SK-N-SH (cell line): Measurements from ENCODE around the gene MRPS2. TPM values are rescaled to one million over a fixed set of nuclear protein-coding genes. Genes with fewer than 3 reads are reported as not detected.

Experiments
- CTCF ChIA-PET: fragments of 300-600, 350-600 bp; formaldehyde crosslinking; extraction: SDS; loops from one replicate; lab custom pipeline; 2021; lab: Yijun Ruan, JAX
- POLR2A ChIA-PET: fragments of 350-600 bp; sonication (Branson Sonifier 250); formaldehyde crosslinking; extraction: SDS; loops from one replicate; lab custom pipeline; 2020; ENCODE audit warnings: antibody characterized with exemption, inconsistent platforms; lab: Yijun Ruan, JAX
- DNase-seq: peaks from one replicate; pipeline ENCODE4 v3.0.0; 2012
- H2AFZ ChIP-seq: fragments of 200-600 bp; sonication (generic); 2 replicates; pipeline ENCODE4 v1.8.1; 2016; ENCODE audit warnings: antibody characterized with exemption, mild to moderate bottlenecking, low read depth
- H3F3A ChIP-seq: fragments of 200-600 bp; sonication (generic); replicated peaks from 2 replicates; pipeline ENCODE3; 2016; ENCODE audit warnings: antibody characterized with exemption, mild to moderate bottlenecking; ENCODE audit not compliant: insufficient read depth
- H3K27ac ChIP-seq, 2 experiments: fragments of 200-500 bp in 1 of 2; fragments of 200-600 bp in 1 of 2; sonication (Bioruptor generic) in 1 of 2; sonication (generic), shearing (Covaris generic) in 1 of 2; 2 replicates each; pipeline versions ENCODE4 v1.5.1 to v1.6.1; 2014 to 2016; ENCODE audit warnings: low read depth in 2 of 2, inconsistent platforms in 1 of 2, low read length in 1 of 2, mild to moderate bottlenecking in 1 of 2, mixed read lengths in 1 of 2
- H3K27me3 ChIP-seq: fragments of 200-600 bp; sonication (generic), shearing (Covaris generic); 2 replicates; pipeline ENCODE4 v1.6.1; 2016; ENCODE audit warnings: mixed run types; ENCODE audit not compliant: insufficient read depth
- H3K36me3 ChIP-seq, 2 experiments: fragments of 200-500 bp in 1 of 2; fragments of 200-600 bp in 1 of 2; sonication (Bioruptor generic) in 1 of 2; sonication (generic) in 1 of 2; replicated peaks in 1 of 2; 2 replicates each; pipeline versions ENCODE3 to v1.5.1; 2014 to 2016; ENCODE audit warnings: low read length in 1 of 2, mild to moderate bottlenecking in 1 of 2; ENCODE audit not compliant: insufficient read depth in 2 of 2, control insufficient read depth in 1 of 2
- H3K4me1 ChIP-seq, 2 experiments: fragments of 200-500 bp in 1 of 2; fragments of 200-600 bp in 1 of 2; sonication (Bioruptor generic) in 1 of 2; sonication (generic), shearing (Covaris generic) in 1 of 2; 2 replicates each; pipeline versions ENCODE4 v1.5.1 to v1.6.1; 2014 to 2016; ENCODE audit warnings: low read depth in 1 of 2, low read length in 1 of 2, mixed run types in 1 of 2; ENCODE audit not compliant: insufficient read depth in 2 of 2, control insufficient read depth in 1 of 2
- H3K4me2 ChIP-seq: fragments of 200-600 bp; sonication (generic), shearing (Covaris generic); 2 replicates; pipeline ENCODE4 v1.6.1; 2017; ENCODE audit warnings: mixed run types
- H3K4me3 ChIP-seq, 2 experiments: fragments of 200-500 bp in 1 of 2; fragments of 200-600 bp in 1 of 2; sonication (Bioruptor generic) in 1 of 2; sonication (generic), shearing (Covaris generic) in 1 of 2; 2 replicates each; pipeline versions ENCODE4 v1.5.1 to v1.8.1; 2014 to 2016; ENCODE audit warnings: low read depth in 2 of 2, inconsistent platforms in 1 of 2, low read length in 1 of 2, mild to moderate bottlenecking in 1 of 2, mixed read lengths in 1 of 2, moderate library complexity in 1 of 2
- H3K79me2 ChIP-seq: fragments of 200-600 bp; sonication (generic); 2 replicates; pipeline ENCODE4 v1.8.1; 2017; ENCODE audit warnings: mild to moderate bottlenecking; ENCODE audit not compliant: insufficient read depth
- H3K9ac ChIP-seq: fragments of 200-600 bp; sonication (generic); 2 replicates; pipeline ENCODE4 v1.6.1; 2017; ENCODE audit warnings: mixed run types
- H3K9me2 ChIP-seq: fragments of 200-600 bp; sonication (generic); 2 replicates; pipeline ENCODE4 v1.6.1; 2017; ENCODE audit warnings: mixed run types
- H3K9me3 ChIP-seq: fragments of 200-600 bp; sonication (generic); 2 replicates; pipeline ENCODE4 v1.6.1; 2017; ENCODE audit warnings: mixed run types, mild to moderate bottlenecking, moderate library complexity
- H4K20me1 ChIP-seq: fragments of 200-600 bp; sonication (generic); 2 replicates; pipeline ENCODE4 v1.6.1; 2017; ENCODE audit warnings: mild to moderate bottlenecking, mixed run types; ENCODE audit not compliant: insufficient read depth
- EP300 ChIP-seq, 2 experiments: IDR thresholded peaks; 2 replicates each; pipeline versions ENCODE4 v1.4.0 to v1.6.1; 2012; ENCODE audit warnings: borderline replicate concordance in 1 of 2, low read depth in 1 of 2, low read length in 1 of 2
- FOXM1 ChIP-seq: IDR thresholded peaks from 2 replicates; pipeline ENCODE4 v1.4.0; 2012; ENCODE audit warnings: low read depth, mild to moderate bottlenecking
- GATA2 ChIP-seq: sonication (generic); formaldehyde crosslinking; IDR thresholded peaks from 2 replicates; pipeline ENCODE4 v1.5.0; 2020; ENCODE audit warnings: mild to moderate bottlenecking, missing genetic modification reagents
- IRF3 ChIP-seq: fragments of 150-350 bp; IDR thresholded peaks from 2 replicates; pipeline ENCODE4 v1.6.1; 2016; ENCODE audit warnings: mild to moderate bottlenecking, low read depth, low read length
- MAX ChIP-seq: IDR thresholded peaks from 2 replicates; pipeline ENCODE4 v1.4.0; 2012; ENCODE audit warnings: low read depth
- MEF2A ChIP-seq: IDR thresholded peaks from 2 replicates; pipeline ENCODE4 v1.4.0; 2012; ENCODE audit warnings: low read depth, borderline replicate concordance
- NFIC ChIP-seq: IDR thresholded peaks from 2 replicates; pipeline ENCODE4 v1.4.0; 2012; ENCODE audit warnings: borderline replicate concordance
- POLR2AphosphoS5 ChIP-seq: IDR thresholded peaks from 2 replicates; pipeline ENCODE4 v1.6.1; 2012; ENCODE audit warnings: low read depth, low read length
- RCOR1 ChIP-seq: fragments of 150-350 bp; IDR thresholded peaks from 2 replicates; pipeline ENCODE4 v1.6.1; 2017; ENCODE audit warnings: antibody characterized with exemption, low read length
- REST ChIP-seq: IDR thresholded peaks from 2 replicates; pipeline ENCODE4 v1.6.1; 2012; ENCODE audit warnings: mild to moderate bottlenecking, low read depth, low read length, moderate library complexity
- SMC3 ChIP-seq: IDR thresholded peaks from 2 replicates; pipeline ENCODE4 v1.6.1; 2012; ENCODE audit warnings: low read depth, low read length, improper control_type of control experiment
- USF1 ChIP-seq: IDR thresholded peaks from 2 replicates; pipeline ENCODE4 v1.4.0; 2012; ENCODE audit warnings: low read depth, borderline replicate concordance
- WGBS: methylation state at CpG from one replicate; pipeline ENCODE4 v1.1.6; 2017; ENCODE audit warnings: low lambda C conversion rate; 5-methylcytosine and 5-hydroxymethylcytosine counted together
- polyA plus RNA-seq, 3 experiments: library from polyadenylated mRNA; depleted of rRNA; stranded (reverse); fragments of >200 nt; gene quantifications; 2 replicates each; pipeline ENCODE4 v1.2.3, GENCODE V29; 2012

Gene MRPS2
- polyA plus RNA-seq, 1 of the 3 experiments (the other 2 are of a cell fraction): 113 TPM

- H3F3A ChIP-seq: no peaks in the 10 kb centered on the region
- TF ChIP-seq GATA2 (CRISPR knock-in tag) (no peak), IRF3 (no peak), NFIC (no peak), RCOR1 (no peak), SMC3 (no peak)
- WGBS: 93% methylated on average over 20 of the region's 40 CpGs
- no peaks in the 10 kb centered on the region for H3K9me2 ChIP-seq
- CTCF ChIA-PET: interaction anchor here (1.2 to 4.2 kb wide), 3 partner anchors 12 to 74 kb away, joined by 4 to 12 read pairs (median 10); partner anchors contain the start of gene MRPS2
- 0 out of 2 replicates have a peak, but pooled peaks cover 4% of the 10 kb centered on the region for H4K20me1 ChIP-seq
- no peak overlapping the region for H3K27ac ChIP-seq
- no peaks in the 10 kb centered on the region for H3K4me1 ChIP-seq
- H3K9me3 ChIP-seq: no peaks in the 10 kb centered on the region
- H2AFZ ChIP-seq: no peak overlapping the region
- no peak for DNase-seq
- H3K9ac ChIP-seq: no peak overlapping the region
- H3K79me2 ChIP-seq: peaks cover 14% of the 10 kb centered on the region
- H3K4me3 ChIP-seq: no peak overlapping the region
- H3K27me3 ChIP-seq: no peaks in the 10 kb centered on the region
- peaks cover 7 to 58% of the 10 kb centered on the region in 2 experiments for H3K36me3 ChIP-seq
- POLR2A ChIA-PET: no interaction called here
- H3K4me2 ChIP-seq: no peak overlapping the region
Measured at GRCh38 chr9:135487281-135488012, 13.0 kb upstream of the MRPS2 start.

GRCh38 chr9:135488013-135488330 is 12.5 kb upstream of the MRPS2 start:
- H3K9me3 ChIP-seq: no peaks in the 10 kb centered on the region
- H3K4me1 ChIP-seq: no peaks in the 10 kb centered on the region
- no peak overlapping the region for H2AFZ ChIP-seq
- H3K4me3 ChIP-seq: no peak overlapping the region
- WGBS: 99% methylated on average over 18 of the region's 18 CpGs
- CTCF ChIA-PET: interaction anchor here (1.2 to 4.2 kb wide), 3 partner anchors 12 to 75 kb away, joined by 4 to 12 read pairs (median 4); partner anchors contain the start of gene MRPS2
- H3K27me3 ChIP-seq: no peaks in the 10 kb centered on the region
- peaks cover 10% of the 10 kb centered on the region; the same call in 1 of the 2 replicates for H3K79me2 ChIP-seq
- no peaks in the 10 kb centered on the region for H3F3A ChIP-seq
- TF ChIP-seq FOXM1: no peak
- TF ChIP-seq, all 33 proteins: peak for 0
- DNase-seq: no peak
- H4K20me1 ChIP-seq: 0 out of 2 replicates have a peak, but pooled peaks cover 4% of the 10 kb centered on the region
- H3K27ac ChIP-seq: no peak overlapping the region
- no peak overlapping the region for H3K4me2 ChIP-seq
- H3K9ac ChIP-seq: no peak overlapping the region
- POLR2A ChIA-PET: no interaction called here
- no peaks in the 10 kb centered on the region for H3K9me2 ChIP-seq
- peaks cover 7 to 56% of the 10 kb centered on the region in 2 experiments for H3K36me3 ChIP-seq

GRCh38 chr9:135488527-135488926 is 12.0 kb upstream of the MRPS2 start:
- Histone ChIP-seq H3K79me2 (peaks cover 5% of the 10 kb centered on the region; the same call in 1 of the 2 replicates), H3K9me3 (no peaks in the 10 kb centered on the region), H3K9ac (no peak overlapping the region), H3K27me3 (no peaks in the 10 kb centered on the region), H2AFZ (no peak overlapping the region)
- ChIA-PET CTCF (interaction anchor here (1.2 to 4.2 kb wide), 3 partner anchors 11 to 76 kb away, joined by 4 to 12 read pairs (median 4); partner anchors contain the start of gene MRPS2), POLR2A (no interaction called here)
- DNase-seq: no peak
- TF ChIP-seq MEF2A: no peak
- no peak for TF ChIP-seq EP300 (IDR thresholded peaks at IDR 0.05; ENCODE audit: borderline replicate concordance in 1 of 2, low read depth in 1 of 2, low read length in 1 of 2)
- no peak for TF ChIP-seq REST
- no peak for TF ChIP-seq FOXM1
- TF ChIP-seq SMC3: no peak
- no peak for TF ChIP-seq MAX
- TF ChIP-seq POLR2AphosphoS5: no peak
- no peak for TF ChIP-seq USF1
- TF ChIP-seq, all 33 proteins: peak for 0
- H3K9me2 ChIP-seq: no peaks in the 10 kb centered on the region
- H4K20me1 ChIP-seq: no peaks in the 10 kb centered on the region
- no peaks in the 10 kb centered on the region for H3K4me1 ChIP-seq
- H3K27ac ChIP-seq: no peak overlapping the region
- peaks cover 6 to 51% of the 10 kb centered on the region in 2 experiments for H3K36me3 ChIP-seq
- no peak overlapping the region for H3K4me3 ChIP-seq
- WGBS: 90% methylated on average over 12 of the region's 17 CpGs
- no peaks in the 10 kb centered on the region for H3F3A ChIP-seq
- H3K4me2 ChIP-seq: no peak overlapping the region
